ENCODE measurements around the gene PDLIM4. TPM values are rescaled to one million over a fixed set of nuclear protein-coding genes. Genes with fewer than 3 reads are reported as not detected.
A peak's percentile ranks its signal among the peaks of the same experiment; 100 is the strongest.

Gene PDLIM4
- total RNA-seq, 1 experiment from 2014 or later, result 7.6 TPM

DNA sequence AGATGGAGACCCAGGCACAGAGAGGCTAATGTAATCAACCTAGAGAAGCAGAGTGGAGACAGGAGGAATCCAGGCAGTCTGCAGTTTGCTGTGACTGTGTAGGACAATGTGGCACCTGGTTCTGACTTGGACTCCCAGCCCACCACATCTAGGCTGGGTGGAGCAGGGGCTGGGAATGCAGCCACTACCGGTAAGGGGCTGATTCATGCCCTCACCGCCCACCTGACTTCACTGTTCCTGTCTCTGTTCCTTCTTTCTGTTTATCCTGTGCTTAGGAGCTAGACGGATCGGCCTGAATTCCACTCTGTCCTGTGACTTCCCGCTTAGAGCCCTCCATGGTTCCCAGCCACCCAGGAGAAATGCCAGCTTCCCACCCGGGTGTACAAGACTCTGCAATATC lies 2.6 kb downstream of the PDLIM4 start:
- Histone ChIP-seq H4K8ac (replicated peaks; ENCODE audit: insufficient read length, low read depth, low read length) (no peak overlapping the region), H3K27ac (ENCODE audit: insufficient read length, low read depth, low read length) (no peak overlapping the region), H3K9me3 (ENCODE audit: control insufficient read depth, low read depth, low read length) (no peaks in the 10 kb centered on the region), H4K5ac (ENCODE audit: insufficient read length, low read depth, low read length) (no peak overlapping the region), H2BK5ac (ENCODE audit: insufficient read length, low read length) (no peak overlapping the region), H3T11ph (ENCODE audit: low read length) (no peak overlapping the region), H3K18ac (ENCODE audit: insufficient read length, low read depth, low read length) (no peak overlapping the region), H3K14ac (ENCODE audit: insufficient read depth, low read length) (no peak overlapping the region), H2AK5ac (ENCODE audit: insufficient read length, low read length) (no peak overlapping the region), H4K91ac (ENCODE audit: insufficient read length, low read depth, low read length) (no peak overlapping the region), H3K4ac (ENCODE audit: low read depth, low read length) (no peak overlapping the region), H3K9ac (ENCODE audit: extremely low read depth, insufficient read length, low read length) (no peak overlapping the region), H4K20me1 (ENCODE audit: control insufficient read depth, insufficient read depth, insufficient read length) (peaks cover 5% of the 10 kb centered on the region), H2BK20ac (ENCODE audit: low read depth, low read length, poor library complexity, severe bottlenecking) (no peak overlapping the region), H3K79me2 (ENCODE audit: insufficient read depth, low read length) (no peaks in the 10 kb centered on the region), H2BK12ac (ENCODE audit: insufficient read length, low read depth, low read length) (no peak overlapping the region), H2BK120ac (ENCODE audit: low read depth, low read length, poor library complexity, severe bottlenecking) (no peak overlapping the region), H2BK15ac (ENCODE audit: low read depth, low read length) (no peak overlapping the region), H2AFZ (ENCODE audit: low read length) (no peak overlapping the region), H3K4me1 (ENCODE audit: insufficient read depth, low read length) (no peaks in the 10 kb centered on the region), H3K79me1 (ENCODE audit: insufficient read depth, low read depth, low read length, poor library complexity, severe bottlenecking) (no peaks in the 10 kb centered on the region), H3K56ac (ENCODE audit: insufficient read length, low read depth, low read length) (no peak overlapping the region), H3K23ac (ENCODE audit: insufficient read length, low read depth, low read length) (no peak overlapping the region), H3K23me2 (ENCODE audit: insufficient read length, low read depth, low read length, poor library complexity, severe bottlenecking) (no peaks in the 10 kb centered on the region), H3K27me3 (ENCODE audit: insufficient read depth, low read length) (no peaks in the 10 kb centered on the region; the same call in 1 of the 2 replicates), H3K4me2 (ENCODE audit: insufficient read depth, insufficient read length, low read length) (no peak overlapping the region)
- DNase-seq, result peak; percentile 15
- Mint-ChIP-seq H3K27ac (0 out of 7 replicates have a peak overlapping the region, but pooled peaks of 1 of the 3 experiments have one; percentile 11), H3K36me3 (ENCODE audit: insufficient read depth in 1 of 3, low read depth in 3 of 3) (no peaks in the 10 kb centered on the region), H3K4me1 (peaks cover 34 to 35% of the 10 kb centered on the region in 2 experiments), H3K9me3 (no peaks in the 10 kb centered on the region), H3K27me3 (ENCODE audit: low read depth) (peaks cover 26% of the 10 kb centered on the region), H3K4me3 (no peak overlapping the region)
- no CpG with 5 or more reads among the region's 6 CpGs for WGBS (ENCODE audit: extremely low coverage, insufficient read length, low lambda C conversion rate)
- TF ChIP-seq, protein P1, sequence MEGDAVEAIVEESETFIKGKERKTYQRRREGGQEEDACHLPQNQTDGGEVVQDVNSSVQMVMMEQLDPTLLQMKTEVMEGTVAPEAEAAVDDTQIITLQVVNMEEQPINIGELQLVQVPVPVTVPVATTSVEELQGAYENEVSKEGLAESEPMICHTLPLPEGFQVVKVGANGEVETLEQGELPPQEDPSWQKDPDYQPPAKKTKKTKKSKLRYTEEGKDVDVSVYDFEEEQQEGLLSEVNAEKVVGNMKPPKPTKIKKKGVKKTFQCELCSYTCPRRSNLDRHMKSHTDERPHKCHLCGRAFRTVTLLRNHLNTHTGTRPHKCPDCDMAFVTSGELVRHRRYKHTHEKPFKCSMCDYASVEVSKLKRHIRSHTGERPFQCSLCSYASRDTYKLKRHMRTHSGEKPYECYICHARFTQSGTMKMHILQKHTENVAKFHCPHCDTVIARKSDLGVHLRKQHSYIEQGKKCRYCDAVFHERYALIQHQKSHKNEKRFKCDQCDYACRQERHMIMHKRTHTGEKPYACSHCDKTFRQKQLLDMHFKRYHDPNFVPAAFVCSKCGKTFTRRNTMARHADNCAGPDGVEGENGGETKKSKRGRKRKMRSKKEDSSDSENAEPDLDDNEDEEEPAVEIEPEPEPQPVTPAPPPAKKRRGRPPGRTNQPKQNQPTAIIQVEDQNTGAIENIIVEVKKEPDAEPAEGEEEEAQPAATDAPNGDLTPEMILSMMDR (conservative IDR thresholded peaks at IDR 0.05), result no peak

Measured in H9 (cell line).